CD1c-positive myeloid dendritic cell (primary cell): ENCODE measurements around the gene ABTB2.
A peak's percentile ranks its signal among the peaks of the same experiment; 100 is the strongest.
"Not testable (repeated sequence)": the region's sequence is repeated elsewhere in the genome, so short reads cannot be mapped to it uniquely, and the experiment has no call there.

Source experiments
- DNase-seq: peaks from one replicate; pipeline ENCODE4 v3.0.0-alpha.2; 2016; ENCODE audit errors: extremely low spot score

The ABTB2 gene

GRCh38 chr11:34357701-34358257 lies at the start of gene ABTB2:
TSS of gene ABTB2 (minus strand) at chr11:34358010.
- DNase-seq: peak; percentile 99

GRCh38 chr11:34407121-34407813 lies 49.5 kb upstream of the ABTB2 start:
- DNase-seq: no peak

GRCh38 chr11:34406413-34406812 lies 48.6 kb upstream of the ABTB2 start:
- no peak for DNase-seq

- peak; percentile 85 for DNase-seq
Measured at GRCh38 chr11:34405079-34405858, 47.5 kb upstream of the ABTB2 start.

GRCh38 chr11:34404280-34404679 lies 46.5 kb upstream of the ABTB2 start:
- DNase-seq: no peak

- DNase-seq: no peak
Measured at GRCh38 chr11:34403431-34403830, 45.6 kb upstream of the ABTB2 start.

- no peak for DNase-seq
Measured at GRCh38 chr11:34397811-34398210, 40.0 kb upstream of the ABTB2 start.

GRCh38 chr11:34397120-34397519 lies 39.3 kb upstream of the ABTB2 start:
- DNase-seq: no peak

GRCh38 chr11:34395916-34396550 lies 38.2 kb upstream of the ABTB2 start:
- DNase-seq: no peak

GRCh38 chr11:34394771-34395300 lies 37.0 kb upstream of the ABTB2 start:
- no peak for DNase-seq

GRCh38 chr11:34387653-34388052 lies 29.8 kb upstream of the ABTB2 start:
- no peak for DNase-seq

GRCh38 chr11:34386356-34386755 lies 28.5 kb upstream of the ABTB2 start:
- DNase-seq: not testable (repeated sequence)

- DNase-seq: no peak
Measured at GRCh38 chr11:34382532-34383276, 24.9 kb upstream of the ABTB2 start.

GRCh38 chr11:34381775-34382174 lies 24.0 kb upstream of the ABTB2 start:
- no peak for DNase-seq

GRCh38 chr11:34380696-34381095 lies 22.9 kb upstream of the ABTB2 start:
- no peak for DNase-seq

- no peak for DNase-seq
Measured at GRCh38 chr11:34379539-34379938, 21.7 kb upstream of the ABTB2 start.

GRCh38 chr11:34379079-34379478 lies 21.3 kb upstream of the ABTB2 start:
- DNase-seq: no peak

GRCh38 chr11:34373727-34374126 lies 15.9 kb upstream of the ABTB2 start:
- DNase-seq: no peak

- peak; percentile 38 for DNase-seq
Measured at GRCh38 chr11:34366522-34366921, 8.7 kb upstream of the ABTB2 start.

GRCh38 chr11:34364102-34364501 lies 6.3 kb upstream of the ABTB2 start:
- no peak for DNase-seq

GRCh38 chr11:34363363-34364084 lies 5.7 kb upstream of the ABTB2 start:
- no peak for DNase-seq
